ENCODE data around the gene TLE4. TPM values are rescaled to one million over a fixed set of nuclear protein-coding genes. Genes with fewer than 3 reads are reported as not detected.

The TLE4 gene
- total RNA-seq, 1 experiment from 2014 or later = 38.3 TPM

- no peak for DNase-seq (ENCODE audit: low read depth)
Observed at GRCh38 chr9:79570448-79571308, 1.1 kb upstream of the TLE4 start.

GRCh38 chr9:79572032-79572607 is 355 bp downstream of the TLE4 start:
- DNase-seq (ENCODE audit: low read depth) = no peak

- DNase-seq (ENCODE audit: low read depth) = no peak
Observed at GRCh38 chr9:79572608-79573411, 1.0 kb downstream of the TLE4 start.

- DNase-seq (ENCODE audit: low read depth) = no peak
Observed at GRCh38 chr9:79573412-79573923, 1.7 kb downstream of the TLE4 start.

GRCh38 chr9:79574136-79574535 is 2.4 kb downstream of the TLE4 start:
- no peak for DNase-seq (ENCODE audit: low read depth)

- no peak for DNase-seq (ENCODE audit: low read depth)
Observed at GRCh38 chr9:79574781-79575180, 3.0 kb downstream of the TLE4 start.

- no peak for DNase-seq (ENCODE audit: low read depth)
Observed at GRCh38 chr9:79575547-79575946, 3.8 kb downstream of the TLE4 start.

GRCh38 chr9:79577969-79578723 is 6.4 kb downstream of the TLE4 start:
- DNase-seq (ENCODE audit: low read depth) = no peak

- no peak for DNase-seq (ENCODE audit: low read depth)
Observed at GRCh38 chr9:79578891-79579290, 7.1 kb downstream of the TLE4 start.

GRCh38 chr9:79579624-79580023 is 7.9 kb downstream of the TLE4 start:
- DNase-seq (ENCODE audit: low read depth) = no peak

GRCh38 chr9:79580055-79580454 is 8.3 kb downstream of the TLE4 start:
- DNase-seq (ENCODE audit: low read depth) = no peak

GRCh38 chr9:79581388-79581787 is 9.6 kb downstream of the TLE4 start:
- no peak for DNase-seq (ENCODE audit: low read depth)

- DNase-seq (ENCODE audit: low read depth) = peak; percentile 82
Observed at GRCh38 chr9:79581794-79582193, 10.0 kb downstream of the TLE4 start.

- DNase-seq (ENCODE audit: low read depth) = no peak
Observed at GRCh38 chr9:79583952-79584654, 12.3 kb downstream of the TLE4 start.

- no peak for DNase-seq (ENCODE audit: low read depth)
Observed at GRCh38 chr9:79584655-79584982, 12.9 kb downstream of the TLE4 start.

- DNase-seq (ENCODE audit: low read depth) = no peak
Observed at GRCh38 chr9:79588488-79589223, 16.9 kb downstream of the TLE4 start.

GRCh38 chr9:79591458-79591857 is 19.7 kb downstream of the TLE4 start:
- no peak for DNase-seq (ENCODE audit: low read depth)

- DNase-seq (ENCODE audit: low read depth) = no peak
Observed at GRCh38 chr9:79592726-79593493, 21.1 kb downstream of the TLE4 start.
